Endothelial cell of umbilical vein (primary cell): Measurements from ENCODE around the gene SMAD3. TPM values are rescaled to one million over a fixed set of nuclear protein-coding genes. Genes with fewer than 3 reads are reported as not detected.

Source experiments
- BruUV-seq: library from RNA; stranded (reverse); fragments of 400-500 nt; replicated peaks from 2 replicates; lab custom pipeline; 2021; lab: Mats Ljungman, UMichigan
- CTCF ChIA-PET: fragments of 300-600, 350-600 bp; sonication (Branson Sonifier 250); formaldehyde crosslinking; loops from one replicate; lab custom pipeline; 2021; ENCODE audit warnings: antibody characterized with exemption, inconsistent platforms; lab: Charles Lee
- POLR2A ChIA-PET: fragments of 300-600, 350-600 bp; sonication (Branson Sonifier 250); formaldehyde crosslinking; loops from one replicate; lab custom pipeline; 2021; ENCODE audit warnings: antibody characterized with exemption, inconsistent platforms; lab: Charles Lee
- DNase-seq: peaks from one replicate; pipeline ENCODE4 v3.0.0-alpha.2; 2011; ENCODE audit warnings: low read depth, low spot score
- FAIRE-seq: peaks from 2 replicates; lab custom pipeline; 2011; peaks lifted over from hg19 to GRCh38; lab: Jason Lieb, UNC
- H2AFZ ChIP-seq: 2 replicates; pipeline ENCODE4 v1.6.0; 2012; ENCODE audit warnings: low read depth, low read length, control low read depth, inconsistent platforms
- H3K27ac ChIP-seq: 2 replicates; pipeline ENCODE4 v1.5.1; 2011; ENCODE audit warnings: low read depth, mild to moderate bottlenecking, control low read depth, low read length, moderate library complexity; ENCODE audit not compliant: insufficient read depth
- H3K27me3 ChIP-seq, 2 experiments: 2 replicates each; pipeline versions ENCODE4 v1.6.0 to v1.6.1; 2011; ENCODE audit warnings: low read length in 2 of 2, mixed read lengths in 1 of 2; ENCODE audit not compliant: control insufficient read depth in 2 of 2, insufficient read depth in 2 of 2
- H3K36me3 ChIP-seq, 2 experiments: 2 replicates in 1 of 2; 3 replicates in 1 of 2; pipeline ENCODE4 v1.5.1; 2011; ENCODE audit warnings: low read length in 2 of 2, mild to moderate bottlenecking in 1 of 2, moderate library complexity in 1 of 2; ENCODE audit not compliant: control insufficient read depth in 2 of 2, insufficient read depth in 2 of 2; ENCODE audit errors: extremely low read depth in 1 of 2
- H3K4me1 ChIP-seq: 3 replicates; pipeline ENCODE4 v1.5.1; 2011; ENCODE audit warnings: mild to moderate bottlenecking, low read length; ENCODE audit not compliant: control insufficient read depth, insufficient read depth; ENCODE audit errors: extremely low read depth
- H3K4me2 ChIP-seq: 2 replicates; pipeline ENCODE4 v1.6.1; 2011; ENCODE audit warnings: low read length, control low read depth, mixed read lengths; ENCODE audit not compliant: insufficient read depth
- H3K4me3 ChIP-seq, 3 experiments: fragments of 200-600 bp in 1 of 3; sonication (generic), shearing (Covaris generic) in 1 of 3; replicated peaks in 1 of 3; 2 replicates each; pipeline ENCODE4 v1.5.1; 2011 to 2016; ENCODE audit warnings: control low read depth in 3 of 3, low read length in 3 of 3, mild to moderate bottlenecking in 2 of 3, inconsistent platforms in 1 of 3, low read depth in 1 of 3, moderate library complexity in 1 of 3; ENCODE audit not compliant: insufficient read depth in 1 of 3
- H3K79me2 ChIP-seq: 2 replicates; pipeline ENCODE4 v1.6.0; 2012; ENCODE audit warnings: low read length, inconsistent platforms; ENCODE audit not compliant: control insufficient read depth, insufficient read depth
- H3K9ac ChIP-seq: replicated peaks from 2 replicates; pipeline ENCODE3; 2011; ENCODE audit warnings: low read length, control low read depth; ENCODE audit not compliant: insufficient read depth; ENCODE audit errors: extremely low read depth
- H3K9me1 ChIP-seq: replicated peaks from 3 replicates; pipeline ENCODE4 v1.6.0; 2011; ENCODE audit warnings: mild to moderate bottlenecking, low read length; ENCODE audit not compliant: control insufficient read depth, insufficient read depth; ENCODE audit errors: extremely low read depth
- H3K9me3 ChIP-seq: replicated peaks from 2 replicates; pipeline ENCODE4 v1.5.1; 2012; ENCODE audit warnings: low read length, inconsistent platforms; ENCODE audit not compliant: control insufficient read depth, insufficient read depth
- H4K20me1 ChIP-seq: replicated peaks from 2 replicates; pipeline ENCODE3; 2011; ENCODE audit warnings: mild to moderate bottlenecking, low read length; ENCODE audit not compliant: control insufficient read depth, insufficient read depth; ENCODE audit errors: extremely low read depth
- EZH2 ChIP-seq: IDR thresholded peaks from 2 replicates; pipeline ENCODE4 v1.6.1; 2012; ENCODE audit warnings: borderline replicate concordance, low read depth, mild to moderate bottlenecking, moderate library complexity, low read length, inconsistent platforms; ENCODE audit not compliant: severe bottlenecking
- FOS ChIP-seq: IDR thresholded peaks from 2 replicates; pipeline ENCODE4 v1.6.1; 2011; ENCODE audit warnings: mild to moderate bottlenecking, low read length, moderate library complexity, borderline replicate concordance; ENCODE audit not compliant: insufficient read depth
- GATA2 ChIP-seq: IDR thresholded peaks from 2 replicates; pipeline ENCODE4 v1.7.0; 2011; ENCODE audit warnings: low read depth, mild to moderate bottlenecking, moderate library complexity, mixed read lengths, low read length; ENCODE audit not compliant: insufficient read length, insufficient read depth
- JUN ChIP-seq: IDR thresholded peaks from 2 replicates; pipeline ENCODE4 v1.6.1; 2011; ENCODE audit warnings: borderline replicate concordance, low read depth; ENCODE audit not compliant: insufficient read length, insufficient read depth
- MYC ChIP-seq: IDR thresholded peaks from one replicate; pipeline ENCODE4 v1.6.1; 2011; ENCODE audit warnings: mild to moderate bottlenecking, low read depth, low read length
- POLR2A ChIP-seq: IDR thresholded peaks from 2 replicates; pipeline ENCODE4 v1.6.1; 2012; ENCODE audit warnings: low read depth, mild to moderate bottlenecking, control low read depth, low read length
- POLR2AphosphoS5 ChIP-seq: IDR thresholded peaks from 2 replicates; pipeline ENCODE4 v1.6.1; 2012; ENCODE audit warnings: low read depth, mild to moderate bottlenecking, control low read depth, low read length, moderate library complexity; ENCODE audit not compliant: insufficient read depth
- dilution Hi-C: fragments of 300-500 bp; cut with MboI; formaldehyde crosslinking; loops from one replicate; pipeline ENCODE4 v1.15.0; 2019; ENCODE audit warnings: low sequenced_read_pairs; ENCODE audit not compliant: extremely low pct_ligation_motif_present
- intact Hi-C: fragments of 100-400 bp; cut with micrococcal nuclease; formaldehyde crosslinking; loops from one replicate; pipeline ENCODE4 v1.10.0; 2022
- polyA plus RNA-seq, 4 experiments: library from polyadenylated mRNA; depleted of rRNA in 3 of 4; stranded (reverse) in 3 of 4; unstranded in 1 of 4; fragments of >200 nt; gene quantifications; 2 replicates each; pipeline versions ENCODE4 v1.2.1 to v1.2.3, GENCODE V29; 2011 to 2012; ENCODE audit warnings: missing spikeins in 1 of 4
- total RNA-seq: library from RNA; stranded (reverse); gene quantifications from 2 replicates; pipeline ENCODE4 v1.2.3, GENCODE V29; 2021
- TF ChIP-seq, protein P1 (sequence below): IDR thresholded peaks from 2 replicates; pipeline ENCODE4 v1.6.1; 2011; ENCODE audit not compliant: insufficient read depth, insufficient read length
- TF ChIP-seq, protein P2 (sequence below), 2 donors: IDR thresholded peaks; 1 replicate in 1 of 2; 2 replicates in 1 of 2; pipeline ENCODE4 v1.5.1; 2011; ENCODE audit warnings: low read length in 2 of 2, mild to moderate bottlenecking in 2 of 2, moderate library complexity in 2 of 2, control low read depth in 1 of 2, inconsistent platforms in 1 of 2, low read depth in 1 of 2; ENCODE audit not compliant: insufficient read depth in 1 of 2; ENCODE audit errors: extremely low read depth in 1 of 2

The SMAD3 gene
- total and polyA plus RNA-seq, 2 donors (not counting 3 experiments of a cell fraction or from before 2014, with no cell fraction given), result 56.4 to 88.2 TPM

DNA sequence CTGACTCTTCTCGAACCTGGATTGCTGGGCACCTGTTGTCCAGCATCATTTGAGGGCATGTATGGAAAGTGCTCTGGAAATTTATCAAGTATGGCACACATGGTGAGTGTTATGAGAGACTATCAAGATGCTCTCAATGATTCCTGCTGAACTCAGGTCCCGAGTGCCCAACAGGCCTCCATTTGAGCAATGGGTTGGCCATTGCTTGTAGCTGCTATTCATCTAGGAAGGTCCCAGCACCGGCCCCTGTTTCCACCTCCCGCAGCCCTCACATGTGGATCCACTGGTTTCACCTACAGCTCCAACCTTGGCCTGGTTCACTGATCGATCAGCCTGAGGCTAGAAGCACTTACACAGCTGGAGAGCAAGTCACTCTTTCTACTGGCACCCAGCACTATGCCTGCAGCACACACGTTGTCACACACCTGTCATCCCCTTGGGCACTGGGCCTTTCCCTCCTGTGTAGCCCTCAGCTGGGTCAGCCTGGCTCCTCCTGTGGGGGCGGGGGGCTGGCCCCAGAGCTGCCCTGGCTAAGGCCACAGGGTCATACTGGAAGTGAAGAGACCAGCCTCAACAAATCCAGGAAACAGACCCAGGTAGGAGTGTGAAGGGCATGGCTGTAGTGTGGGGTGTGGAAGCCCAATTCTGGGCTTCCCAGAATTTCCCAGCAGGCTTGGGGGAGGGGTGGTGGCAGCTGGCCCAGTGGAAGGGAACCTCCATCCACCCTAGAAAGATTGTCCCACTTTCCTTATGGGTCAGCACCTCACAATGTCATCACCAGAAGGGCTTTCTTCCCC, 41.7 kb upstream of the SMAD3 start:
- ChIA-PET CTCF (interaction anchor here (0.9 to 1.3 kb wide), 3 partner anchors 10 to 77 kb away, joined by 3 to 6 read pairs (median 3); no protein-coding TSS in a partner anchor), POLR2A (no interaction called here)
- Histone ChIP-seq H3K27ac (peak overlapping the region; percentile 41), H3K9me1 (no peaks in the 10 kb centered on the region), H3K4me3 (no peak overlapping the region), H3K79me2 (no peaks in the 10 kb centered on the region), H4K20me1 (no peaks in the 10 kb centered on the region), H3K9ac (no peak overlapping the region), H3K4me2 (peak overlapping the region; percentile 14), H2AFZ (no peak overlapping the region), H3K9me3 (no peaks in the 10 kb centered on the region), H3K36me3 (no peaks in the 10 kb centered on the region), H3K27me3 (no peaks in the 10 kb centered on the region), H3K4me1 (peaks cover 38% of the 10 kb centered on the region)
- dilution Hi-C loops (no loop called here), intact Hi-C loops (loop anchor here (1.0 to 2.0 kb wide), 4 partner anchors 10 to 81 kb away; no protein-coding TSS in a partner anchor)
- TF ChIP-seq, protein P1, sequence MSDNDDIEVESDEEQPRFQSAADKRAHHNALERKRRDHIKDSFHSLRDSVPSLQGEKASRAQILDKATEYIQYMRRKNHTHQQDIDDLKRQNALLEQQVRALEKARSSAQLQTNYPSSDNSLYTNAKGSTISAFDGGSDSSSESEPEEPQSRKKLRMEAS, result no peak
- TF ChIP-seq POLR2A (no peak), MYC (no peak), GATA2 (no peak), POLR2AphosphoS5 (no peak), EZH2 (no peak), FOS (no peak), JUN (no peak)
- TF ChIP-seq, protein P2, sequence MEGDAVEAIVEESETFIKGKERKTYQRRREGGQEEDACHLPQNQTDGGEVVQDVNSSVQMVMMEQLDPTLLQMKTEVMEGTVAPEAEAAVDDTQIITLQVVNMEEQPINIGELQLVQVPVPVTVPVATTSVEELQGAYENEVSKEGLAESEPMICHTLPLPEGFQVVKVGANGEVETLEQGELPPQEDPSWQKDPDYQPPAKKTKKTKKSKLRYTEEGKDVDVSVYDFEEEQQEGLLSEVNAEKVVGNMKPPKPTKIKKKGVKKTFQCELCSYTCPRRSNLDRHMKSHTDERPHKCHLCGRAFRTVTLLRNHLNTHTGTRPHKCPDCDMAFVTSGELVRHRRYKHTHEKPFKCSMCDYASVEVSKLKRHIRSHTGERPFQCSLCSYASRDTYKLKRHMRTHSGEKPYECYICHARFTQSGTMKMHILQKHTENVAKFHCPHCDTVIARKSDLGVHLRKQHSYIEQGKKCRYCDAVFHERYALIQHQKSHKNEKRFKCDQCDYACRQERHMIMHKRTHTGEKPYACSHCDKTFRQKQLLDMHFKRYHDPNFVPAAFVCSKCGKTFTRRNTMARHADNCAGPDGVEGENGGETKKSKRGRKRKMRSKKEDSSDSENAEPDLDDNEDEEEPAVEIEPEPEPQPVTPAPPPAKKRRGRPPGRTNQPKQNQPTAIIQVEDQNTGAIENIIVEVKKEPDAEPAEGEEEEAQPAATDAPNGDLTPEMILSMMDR (IDR thresholded peaks at IDR 0.05; ENCODE audit: extremely low read depth in 1 of 2, insufficient read depth in 1 of 2, low read depth in 1 of 2, low read length in 2 of 2), result no peak
- DNase-seq, result no peak
- FAIRE-seq, result no peak
- no TSS peak for BruUV-seq
